IMR-90 (cell line): ENCODE data around the gene GPR176. TPM values are rescaled to one million over a fixed set of nuclear protein-coding genes. Genes with fewer than 3 reads are reported as not detected.
A peak's percentile ranks its signal among the peaks of the same experiment; 100 is the strongest.

ENCODE experiments used
- ATAC-seq: fragments of 200-7000 bp; cut with Tn5 transposase; 2 replicates; pipeline ENCODE4 v1.9.1; 2020; ENCODE audit warnings: low read depth, mild to moderate bottlenecking, moderate library complexity
- BruUV-seq: library from RNA; stranded (reverse); fragments of 400-500 nt; replicated peaks from 2 replicates; lab custom pipeline; 2021; lab: Mats Ljungman, UMichigan
- CTCF ChIA-PET: fragments of 300-600 bp; formaldehyde crosslinking; extraction: SDS; loops from one replicate; lab custom pipeline; 2021; ENCODE audit warnings: antibody characterized with exemption; lab: Yijun Ruan, JAX
- POLR2A ChIA-PET: fragments of 300-600 bp; sonication (Branson Sonifier 250); formaldehyde crosslinking; loops from one replicate; lab custom pipeline; 2022; ENCODE audit warnings: antibody characterized with exemption; ENCODE audit not compliant: unreplicated experiment; lab: Charles Lee
- DNase-seq: peaks from one replicate; pipeline ENCODE4 v3.0.0; 2013
- H2AFZ ChIP-seq: replicated peaks from 2 replicates; pipeline ENCODE3; 2013; ENCODE audit warnings: low read length, mild to moderate bottlenecking; ENCODE audit not compliant: poor library complexity
- H2AK5ac ChIP-seq: 2 replicates; pipeline ENCODE4 v1.6.1; 2013; ENCODE audit warnings: low read depth, low read length, inconsistent platforms
- H2AK9ac ChIP-seq: replicated peaks from 2 replicates; pipeline ENCODE3; 2013; ENCODE audit warnings: mild to moderate bottlenecking, low read depth, low read length, moderate library complexity; ENCODE audit not compliant: poor library complexity
- H2BK120ac ChIP-seq: 2 replicates; pipeline ENCODE4 v1.6.1; 2013; ENCODE audit warnings: low read depth, low read length, inconsistent platforms
- H2BK15ac ChIP-seq: 3 replicates; pipeline ENCODE4 v1.6.1; 2013; ENCODE audit warnings: low read depth, low read length, inconsistent platforms
- H2BK20ac ChIP-seq: 2 replicates; pipeline ENCODE4 v1.6.1; 2013; ENCODE audit warnings: low read depth, mild to moderate bottlenecking, inconsistent platforms, low read length, moderate library complexity
- H2BK5ac ChIP-seq: 2 replicates; pipeline ENCODE4 v1.6.1; 2013; ENCODE audit warnings: mild to moderate bottlenecking, low read depth, low read length, inconsistent platforms; ENCODE audit not compliant: poor library complexity, severe bottlenecking
- H3K14ac ChIP-seq: replicated peaks from 2 replicates; pipeline ENCODE4 v1.6.1; 2013; ENCODE audit warnings: low read depth, low read length, inconsistent platforms
- H3K18ac ChIP-seq: 2 replicates; pipeline ENCODE4 v1.6.1; 2013; ENCODE audit warnings: low read depth, low read length, control low read depth
- H3K23ac ChIP-seq: 2 replicates; pipeline ENCODE4 v1.6.1; 2013; ENCODE audit warnings: low read depth, low read length, inconsistent platforms
- H3K27ac ChIP-seq: 2 replicates; pipeline ENCODE4 v1.5.1; 2013; ENCODE audit warnings: mild to moderate bottlenecking, control low read depth, low read length; ENCODE audit not compliant: insufficient read depth
- H3K27me3 ChIP-seq: 2 replicates; pipeline ENCODE4 v1.6.1; 2013; ENCODE audit warnings: low read length; ENCODE audit not compliant: control insufficient read depth, insufficient read depth
- H3K36me3 ChIP-seq: 2 replicates; pipeline ENCODE4 v1.6.1; 2013; ENCODE audit warnings: low read length, mixed read lengths; ENCODE audit not compliant: control insufficient read depth, insufficient read depth
- H3K4ac ChIP-seq: 2 replicates; pipeline ENCODE4 v1.6.1; 2013; ENCODE audit warnings: low read depth, low read length, inconsistent platforms
- H3K4me1 ChIP-seq: 2 replicates; pipeline ENCODE4 v1.6.1; 2013; ENCODE audit warnings: low read length, mixed read lengths; ENCODE audit not compliant: control insufficient read depth, insufficient read depth
- H3K4me2 ChIP-seq: 2 replicates; pipeline ENCODE4 v1.6.1; 2013; ENCODE audit warnings: low read depth, mild to moderate bottlenecking, control low read depth, low read length, moderate library complexity
- H3K4me3 ChIP-seq: 2 replicates; pipeline ENCODE4 v1.5.1; 2013; ENCODE audit warnings: low read depth, mild to moderate bottlenecking, control low read depth, low read length, moderate library complexity; ENCODE audit not compliant: insufficient read depth
- H3K56ac ChIP-seq: 2 replicates; pipeline ENCODE4 v1.6.1; 2013; ENCODE audit warnings: low read length, inconsistent platforms; ENCODE audit not compliant: insufficient read depth; ENCODE audit errors: extremely low read depth
- H3K79me1 ChIP-seq, 2 experiments: 2 replicates each; pipeline ENCODE4 v1.6.1; 2013; ENCODE audit warnings: low read length in 2 of 2, inconsistent platforms in 1 of 2, low read depth in 1 of 2
- H3K9ac ChIP-seq: 2 replicates; pipeline ENCODE4 v1.6.1; 2013; ENCODE audit warnings: low read depth, low read length, control low read depth
- H3K9me1 ChIP-seq: 2 replicates; pipeline ENCODE4 v1.6.1; 2013; ENCODE audit warnings: low read length, inconsistent platforms; ENCODE audit not compliant: insufficient read depth
- H3K9me3 ChIP-seq: 2 replicates; pipeline ENCODE4 v1.6.1; 2013; ENCODE audit warnings: low read length; ENCODE audit not compliant: control insufficient read depth, insufficient read depth
- H4K20me1 ChIP-seq: 2 replicates; pipeline ENCODE4 v1.6.1; 2013; ENCODE audit warnings: low read length, inconsistent platforms; ENCODE audit not compliant: insufficient read depth
- H4K5ac ChIP-seq: 2 replicates; pipeline ENCODE4 v1.6.1; 2013; ENCODE audit warnings: mild to moderate bottlenecking, low read depth, low read length, control low read depth
- H4K8ac ChIP-seq, 2 experiments: 2 replicates each; pipeline ENCODE4 v1.6.1; 2013; ENCODE audit warnings: low read depth in 2 of 2, low read length in 2 of 2, control low read depth in 1 of 2, inconsistent platforms in 1 of 2
- H4K91ac ChIP-seq: 2 replicates; pipeline ENCODE4 v1.6.1; 2013; ENCODE audit warnings: low read depth, low read length, inconsistent platforms; ENCODE audit not compliant: insufficient read depth
- BHLHE40 ChIP-seq: fragments of 150-350 bp; IDR thresholded peaks from 2 replicates; pipeline ENCODE4 v1.6.1; 2016; ENCODE audit warnings: mild to moderate bottlenecking, low read depth, low read length
- NFE2L2 ChIP-seq: fragments of 150-350 bp; IDR thresholded peaks from 2 replicates; pipeline ENCODE4 v1.6.1; 2016; ENCODE audit warnings: low read depth, mild to moderate bottlenecking, low read length
- WGBS, 2 experiments: methylation state at CpG; one replicate each; pipeline versions ENCODE4 v1.1.5 to v1.1.7; 2013; ENCODE audit warnings: missing lambda C conversion rate in 2 of 2; ENCODE audit not compliant: insufficient read length in 1 of 2; ENCODE audit errors: extremely low coverage in 2 of 2; 5-methylcytosine and 5-hydroxymethylcytosine counted together
- dilution Hi-C: fragments of 300-500 bp; cut with HindIII; formaldehyde crosslinking; loops from one replicate; pipeline ENCODE4 v1.14.3; 2018; ENCODE audit warnings: low sequenced_read_pairs; ENCODE audit not compliant: unreplicated experiment
- in situ Hi-C: fragments of 300-500 bp; cut with MboI; formaldehyde crosslinking; loops from 3 replicates; pipeline ENCODE4 v1.14.3; 2019; ENCODE audit warnings: low sequenced_read_pairs, inconsistent platforms, mixed read lengths
- intact Hi-C: fragments of 100-400 bp; cut with micrococcal nuclease; formaldehyde crosslinking; loops from 2 replicates; pipeline ENCODE4 v1.10.0; 2022
- polyA plus RNA-seq, 3 experiments: library from polyadenylated mRNA; depleted of rRNA; stranded (reverse); fragments of >200 nt; gene quantifications; 2 replicates each; pipeline ENCODE4 v1.2.3, GENCODE V29; 2012; ENCODE audit warnings: low replicate concordance in 1 of 3
- total RNA-seq: library from RNA; depleted of rRNA; stranded (reverse); fragments of >200 nt; gene quantifications from 2 replicates; pipeline ENCODE4 v1.2.3, GENCODE V29; 2012

The GPR176 gene
- total and polyA plus RNA-seq, 2 of the 4 experiments (the other 2 are of a cell fraction) = 114 to 246 TPM

GRCh38 chr15:39898317-39898716, 21.7 kb downstream of the GPR176 start:
- Histone ChIP-seq H4K5ac (no peak overlapping the region), H3K4me2 (no peak overlapping the region), H3K4me1 (peaks cover 22% of the 10 kb centered on the region), H3K9me1 (peaks cover 29% of the 10 kb centered on the region), H2BK120ac (no peak overlapping the region), H3K23ac (no peak overlapping the region), H3K27me3 (no peaks in the 10 kb centered on the region), H4K20me1 (peaks cover 62% of the 10 kb centered on the region), H3K27ac (no peak overlapping the region), H3K79me1 (peaks cover 20 to 64% of the 10 kb centered on the region in 2 experiments), H3K56ac (no peak overlapping the region), H3K9ac (no peak overlapping the region), H2AFZ (no peak overlapping the region), H2AK9ac (no peak overlapping the region), H4K8ac (no peak overlapping the region), H4K91ac (no peak overlapping the region), H3K4me3 (no peak overlapping the region), H3K4ac (no peak overlapping the region), H2AK5ac (no peak overlapping the region; the same call in 1 of the 2 replicates), H2BK20ac (no peak overlapping the region), H3K36me3 (0 out of 2 replicates have a peak, but pooled peaks cover 1% of the 10 kb centered on the region), H3K14ac (no peak overlapping the region), H2BK15ac (no peak overlapping the region), H3K18ac (no peak overlapping the region), H3K9me3 (no peaks in the 10 kb centered on the region), H2BK5ac (peak overlapping the region; percentile 3)
- TF ChIP-seq NFE2L2 (no peak), BHLHE40 (no peak)
- no peak for DNase-seq
- ATAC-seq = no peak
- POLR2A ChIA-PET = no interaction called here
- no TSS peak for BruUV-seq
- CTCF ChIA-PET = interaction anchor here (0.6 to 1.6 kb wide), 2 partner anchors 10 to 11 kb away, joined by 4 to 6 read pairs; no protein-coding TSS in a partner anchor
- dilution Hi-C loops = no loop called here
- 96% methylated on average over 2 of the region's 3 CpGs; no CpG with 5 or more reads in 1 of the 2 experiments for WGBS, 2 experiments
- in situ Hi-C loops = no loop called here
- intact Hi-C loops = no loop called here
